ENCODE data around the gene TP53.

GRCh38 chr17:7709031-7709430 lies 21.7 kb upstream of the TP53 start:
- TF ChIP-seq FOS (IDR thresholded peaks at IDR 0.05; ENCODE audit: low read depth, low read length) (no peak), USF2 (IDR thresholded peaks at IDR 0.05; ENCODE audit: low read depth, low read length) (no peak), RAD21 (IDR thresholded peaks at IDR 0.05; ENCODE audit: low read length) (no peak)
- TF ChIP-seq, protein P1, sequence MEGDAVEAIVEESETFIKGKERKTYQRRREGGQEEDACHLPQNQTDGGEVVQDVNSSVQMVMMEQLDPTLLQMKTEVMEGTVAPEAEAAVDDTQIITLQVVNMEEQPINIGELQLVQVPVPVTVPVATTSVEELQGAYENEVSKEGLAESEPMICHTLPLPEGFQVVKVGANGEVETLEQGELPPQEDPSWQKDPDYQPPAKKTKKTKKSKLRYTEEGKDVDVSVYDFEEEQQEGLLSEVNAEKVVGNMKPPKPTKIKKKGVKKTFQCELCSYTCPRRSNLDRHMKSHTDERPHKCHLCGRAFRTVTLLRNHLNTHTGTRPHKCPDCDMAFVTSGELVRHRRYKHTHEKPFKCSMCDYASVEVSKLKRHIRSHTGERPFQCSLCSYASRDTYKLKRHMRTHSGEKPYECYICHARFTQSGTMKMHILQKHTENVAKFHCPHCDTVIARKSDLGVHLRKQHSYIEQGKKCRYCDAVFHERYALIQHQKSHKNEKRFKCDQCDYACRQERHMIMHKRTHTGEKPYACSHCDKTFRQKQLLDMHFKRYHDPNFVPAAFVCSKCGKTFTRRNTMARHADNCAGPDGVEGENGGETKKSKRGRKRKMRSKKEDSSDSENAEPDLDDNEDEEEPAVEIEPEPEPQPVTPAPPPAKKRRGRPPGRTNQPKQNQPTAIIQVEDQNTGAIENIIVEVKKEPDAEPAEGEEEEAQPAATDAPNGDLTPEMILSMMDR (conservative IDR thresholded peaks at IDR 0.05; ENCODE audit: low read depth, low read length), result no peak
